Liver (tissue), 9 donors: Measurements from ENCODE around the gene AHRR. TPM values are rescaled to one million over a fixed set of nuclear protein-coding genes. Genes with fewer than 3 reads are reported as not detected.

Experiments
- DNase-seq: peaks from one replicate; pipeline ENCODE4 v3.0.0-alpha.2; 2017; ENCODE audit warnings: low spot score
- H3K27ac ChIP-seq, 2 donors: one replicate each; pipeline ENCODE4 v1.7.0; 2013; ENCODE audit warnings: inconsistent platforms in 2 of 2, low read length in 2 of 2, control low read depth in 1 of 2, low read depth in 1 of 2, mild to moderate bottlenecking in 1 of 2
- H3K27me3 ChIP-seq, 4 donors: one replicate each; pipeline versions ENCODE4 v1.6.1 to v1.7.0; 2013; ENCODE audit warnings: low read length in 3 of 4, inconsistent platforms in 1 of 4, mild to moderate bottlenecking in 1 of 4, moderate library complexity in 1 of 4; ENCODE audit not compliant: control insufficient read depth in 4 of 4, insufficient read depth in 4 of 4
- H3K36me3 ChIP-seq, 4 donors: one replicate each; pipeline versions ENCODE4 v1.6.1 to v1.7.0; 2013; ENCODE audit warnings: low read length in 3 of 4, mild to moderate bottlenecking in 3 of 4, low read depth in 1 of 4, moderate library complexity in 1 of 4; ENCODE audit not compliant: control insufficient read depth in 4 of 4, insufficient read depth in 3 of 4
- H3K4me1 ChIP-seq, 4 donors: one replicate each; pipeline versions ENCODE4 v1.6.1 to v1.7.0; 2013; ENCODE audit warnings: low read length in 3 of 4, mild to moderate bottlenecking in 3 of 4, moderate library complexity in 1 of 4; ENCODE audit not compliant: control insufficient read depth in 4 of 4, insufficient read depth in 4 of 4
- H3K4me3 ChIP-seq, 3 donors: one replicate each; pipeline versions ENCODE4 v1.6.1 to v1.7.0; 2013; ENCODE audit warnings: low read length in 3 of 3, control low read depth in 1 of 3, low read depth in 1 of 3, mild to moderate bottlenecking in 1 of 3
- H3K9ac ChIP-seq, 2 donors: one replicate each; pipeline ENCODE4 v1.7.0; 2013; ENCODE audit warnings: low read length in 2 of 2, mild to moderate bottlenecking in 2 of 2, moderate library complexity in 2 of 2, control low read depth in 1 of 2, low read depth in 1 of 2
- H3K9me3 ChIP-seq, 4 donors: one replicate each; pipeline versions ENCODE4 v1.6.1 to v1.7.0; 2013; ENCODE audit warnings: low read length in 3 of 4; ENCODE audit not compliant: control insufficient read depth in 4 of 4
- EGR1 ChIP-seq, 2 donors: IDR thresholded peaks; 2 replicates each; pipeline ENCODE4 v1.6.1; 2016 to 2018; ENCODE audit warnings: antibody characterized with exemption in 2 of 2, low read depth in 2 of 2
- FOXA1 ChIP-seq: IDR thresholded peaks from 2 replicates; pipeline ENCODE4 v1.6.1; 2016; ENCODE audit warnings: antibody characterized with exemption
- FOXA2 ChIP-seq: IDR thresholded peaks from 2 replicates; pipeline ENCODE4 v1.6.1; 2016; ENCODE audit warnings: antibody characterized with exemption
- HNF4A ChIP-seq, 2 donors: conservative IDR thresholded peaks; 2 replicates each; pipeline ENCODE4 v1.6.1; 2016; ENCODE audit warnings: antibody characterized with exemption in 2 of 2, mild to moderate bottlenecking in 2 of 2
- HNF4G ChIP-seq: IDR thresholded peaks from 2 replicates; pipeline ENCODE4 v1.6.1; 2016; ENCODE audit warnings: antibody characterized with exemption
- JUND ChIP-seq, 2 donors: IDR thresholded peaks; 2 replicates each; pipeline ENCODE4 v1.6.1; 2016; ENCODE audit warnings: antibody characterized with exemption in 2 of 2
- NR2F2 ChIP-seq: IDR thresholded peaks from 2 replicates; pipeline ENCODE4 v1.6.1; 2016; ENCODE audit warnings: antibody characterized with exemption
- RAD21 ChIP-seq, 2 donors: IDR thresholded peaks; 2 replicates each; pipeline ENCODE4 v1.6.1; 2016; ENCODE audit warnings: antibody characterized with exemption in 2 of 2, mild to moderate bottlenecking in 2 of 2
- SP1 ChIP-seq: IDR thresholded peaks from 2 replicates; pipeline ENCODE4 v1.6.1; 2018; ENCODE audit warnings: antibody characterized with exemption, mild to moderate bottlenecking
- TAF1 ChIP-seq: conservative IDR thresholded peaks from 2 replicates; pipeline ENCODE4 v1.6.1; 2016; ENCODE audit warnings: antibody characterized with exemption, mild to moderate bottlenecking
- YY1 ChIP-seq: IDR thresholded peaks from 2 replicates; pipeline ENCODE4 v1.6.1; 2016; ENCODE audit warnings: antibody characterized with exemption, mild to moderate bottlenecking
- ZBTB33 ChIP-seq: IDR thresholded peaks from 2 replicates; pipeline ENCODE4 v1.6.1; 2016; ENCODE audit warnings: antibody characterized with exemption
- WGBS: extraction: QIAGEN DNeasy Blood & Tissue Kit; methylation state at CpG from one replicate; pipeline ENCODE4 v1.1.7; 2013; 5-methylcytosine and 5-hydroxymethylcytosine counted together
- polyA plus RNA-seq, 2 donors: library from polyadenylated mRNA; stranded (reverse) in 1 of 2; unstranded in 1 of 2; fragments of 200-250 nt in 1 of 2; fragments of >200 nt in 1 of 2; fragmentation: Nextera tagmentation in 1 of 2; extraction: Ambion mirVana in 1 of 2; gene quantifications; one replicate each; pipeline versions ENCODE4 v1.2.1 to v1.2.3, GENCODE V29; 2013 to 2015
- total RNA-seq, 2 donors: library from RNA; depleted of rRNA; stranded (reverse); fragments of >200 nt; gene quantifications; one replicate each; pipeline ENCODE4 v1.2.3, GENCODE V29; 2014
- TF ChIP-seq, protein P1 (sequence below): fragments of 150-350 bp; IDR thresholded peaks from 2 replicates; pipeline ENCODE4 v1.5.1; 2017; ENCODE audit warnings: improper control_type of control experiment, low read depth, low read length; ENCODE audit not compliant: missing input control
- TF ChIP-seq, protein P2 (sequence below): IDR thresholded peaks from 2 replicates; pipeline ENCODE4 v1.6.1; 2016; ENCODE audit warnings: antibody characterized with exemption, mild to moderate bottlenecking
- TF ChIP-seq, protein P3 (sequence below): IDR thresholded peaks from 2 replicates; pipeline ENCODE4 v1.6.1; 2016; ENCODE audit warnings: antibody characterized with exemption
- TF ChIP-seq, protein P4 (sequence below): IDR thresholded peaks from 2 replicates; pipeline ENCODE4 v1.6.1; 2016; ENCODE audit warnings: antibody characterized with exemption
- donor health status: healthy.
- donor health status: healthy.
- donor health status: healthy.
- donor health status: healthy.
- donor health status: healthy.

AHRR gene
- total and polyA plus RNA-seq, 4 donors: 0.15 to 0.47 (median 0.24) TPM

- H3K27ac ChIP-seq: no peak overlapping the region
- H3K9ac ChIP-seq: no peak overlapping the region
- H3K4me1 ChIP-seq: peaks cover 0 to 2% (median 0%) of the 10 kb centered on the region in 4 donors
- H3K9me3 ChIP-seq: no peaks in the 10 kb centered on the region
- H3K36me3 ChIP-seq: no peaks in the 10 kb centered on the region
- H3K4me3 ChIP-seq: no peak overlapping the region
- TF ChIP-seq EGR1 (IDR thresholded peaks at IDR 0.05; ENCODE audit: low read depth in 2 of 2) (no peak), JUND (IDR thresholded peaks at IDR 0.05) (no peak), YY1 (no peak), TAF1 (no peak), SP1 (no peak), FOXA2 (no peak), RAD21 (IDR thresholded peaks at IDR 0.05) (no peak), NR2F2 (no peak), HNF4A (conservative IDR thresholded peaks at IDR 0.05) (no peak), HNF4G (no peak), ZBTB33 (no peak)
- TF ChIP-seq, protein P1, sequence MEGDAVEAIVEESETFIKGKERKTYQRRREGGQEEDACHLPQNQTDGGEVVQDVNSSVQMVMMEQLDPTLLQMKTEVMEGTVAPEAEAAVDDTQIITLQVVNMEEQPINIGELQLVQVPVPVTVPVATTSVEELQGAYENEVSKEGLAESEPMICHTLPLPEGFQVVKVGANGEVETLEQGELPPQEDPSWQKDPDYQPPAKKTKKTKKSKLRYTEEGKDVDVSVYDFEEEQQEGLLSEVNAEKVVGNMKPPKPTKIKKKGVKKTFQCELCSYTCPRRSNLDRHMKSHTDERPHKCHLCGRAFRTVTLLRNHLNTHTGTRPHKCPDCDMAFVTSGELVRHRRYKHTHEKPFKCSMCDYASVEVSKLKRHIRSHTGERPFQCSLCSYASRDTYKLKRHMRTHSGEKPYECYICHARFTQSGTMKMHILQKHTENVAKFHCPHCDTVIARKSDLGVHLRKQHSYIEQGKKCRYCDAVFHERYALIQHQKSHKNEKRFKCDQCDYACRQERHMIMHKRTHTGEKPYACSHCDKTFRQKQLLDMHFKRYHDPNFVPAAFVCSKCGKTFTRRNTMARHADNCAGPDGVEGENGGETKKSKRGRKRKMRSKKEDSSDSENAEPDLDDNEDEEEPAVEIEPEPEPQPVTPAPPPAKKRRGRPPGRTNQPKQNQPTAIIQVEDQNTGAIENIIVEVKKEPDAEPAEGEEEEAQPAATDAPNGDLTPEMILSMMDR: no peak
- TF ChIP-seq, protein P2, sequence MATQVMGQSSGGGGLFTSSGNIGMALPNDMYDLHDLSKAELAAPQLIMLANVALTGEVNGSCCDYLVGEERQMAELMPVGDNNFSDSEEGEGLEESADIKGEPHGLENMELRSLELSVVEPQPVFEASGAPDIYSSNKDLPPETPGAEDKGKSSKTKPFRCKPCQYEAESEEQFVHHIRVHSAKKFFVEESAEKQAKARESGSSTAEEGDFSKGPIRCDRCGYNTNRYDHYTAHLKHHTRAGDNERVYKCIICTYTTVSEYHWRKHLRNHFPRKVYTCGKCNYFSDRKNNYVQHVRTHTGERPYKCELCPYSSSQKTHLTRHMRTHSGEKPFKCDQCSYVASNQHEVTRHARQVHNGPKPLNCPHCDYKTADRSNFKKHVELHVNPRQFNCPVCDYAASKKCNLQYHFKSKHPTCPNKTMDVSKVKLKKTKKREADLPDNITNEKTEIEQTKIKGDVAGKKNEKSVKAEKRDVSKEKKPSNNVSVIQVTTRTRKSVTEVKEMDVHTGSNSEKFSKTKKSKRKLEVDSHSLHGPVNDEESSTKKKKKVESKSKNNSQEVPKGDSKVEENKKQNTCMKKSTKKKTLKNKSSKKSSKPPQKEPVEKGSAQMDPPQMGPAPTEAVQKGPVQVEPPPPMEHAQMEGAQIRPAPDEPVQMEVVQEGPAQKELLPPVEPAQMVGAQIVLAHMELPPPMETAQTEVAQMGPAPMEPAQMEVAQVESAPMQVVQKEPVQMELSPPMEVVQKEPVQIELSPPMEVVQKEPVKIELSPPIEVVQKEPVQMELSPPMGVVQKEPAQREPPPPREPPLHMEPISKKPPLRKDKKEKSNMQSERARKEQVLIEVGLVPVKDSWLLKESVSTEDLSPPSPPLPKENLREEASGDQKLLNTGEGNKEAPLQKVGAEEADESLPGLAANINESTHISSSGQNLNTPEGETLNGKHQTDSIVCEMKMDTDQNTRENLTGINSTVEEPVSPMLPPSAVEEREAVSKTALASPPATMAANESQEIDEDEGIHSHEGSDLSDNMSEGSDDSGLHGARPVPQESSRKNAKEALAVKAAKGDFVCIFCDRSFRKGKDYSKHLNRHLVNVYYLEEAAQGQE: no peak
- TF ChIP-seq, protein P3, sequence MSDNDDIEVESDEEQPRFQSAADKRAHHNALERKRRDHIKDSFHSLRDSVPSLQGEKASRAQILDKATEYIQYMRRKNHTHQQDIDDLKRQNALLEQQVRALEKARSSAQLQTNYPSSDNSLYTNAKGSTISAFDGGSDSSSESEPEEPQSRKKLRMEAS: no peak
- TF ChIP-seq, protein P4, sequence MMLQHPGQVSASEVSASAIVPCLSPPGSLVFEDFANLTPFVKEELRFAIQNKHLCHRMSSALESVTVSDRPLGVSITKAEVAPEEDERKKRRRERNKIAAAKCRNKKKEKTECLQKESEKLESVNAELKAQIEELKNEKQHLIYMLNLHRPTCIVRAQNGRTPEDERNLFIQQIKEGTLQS: no peak
- no peak for DNase-seq
- H3K27me3 ChIP-seq: no peaks in the 10 kb centered on the region
- WGBS: 84% methylated on average over 12 of the region's 12 CpGs
Observed at GRCh38 chr5:404666-405241, 83.2 kb downstream of the AHRR start.

DNA sequence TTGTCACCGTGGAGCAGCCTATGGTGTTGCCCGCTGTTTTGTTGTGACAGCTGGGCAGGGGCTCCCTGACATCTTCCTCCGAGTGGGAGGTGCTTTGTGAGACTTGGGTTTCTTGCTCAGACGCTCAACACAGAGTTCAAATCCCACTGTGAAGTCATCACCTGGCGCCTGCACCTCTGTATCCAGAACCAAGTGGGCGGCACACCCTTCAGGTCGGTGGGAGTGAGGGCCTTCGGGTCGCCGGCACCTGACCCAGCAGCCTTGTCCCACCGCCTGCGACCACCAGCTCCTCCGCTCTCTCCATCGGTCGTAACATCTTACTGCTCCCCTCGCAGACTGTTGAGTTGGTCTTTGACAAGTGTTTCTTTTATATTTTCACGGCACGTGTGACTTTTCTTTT is 83.9 kb downstream of the AHRR start:
- Histone ChIP-seq H3K9me3 (no peaks in the 10 kb centered on the region), H3K27ac (no peak overlapping the region), H3K27me3 (no peaks in the 10 kb centered on the region), H3K4me1 (peaks cover 0 to under 1% (median 0%) of the 10 kb centered on the region in 4 donors), H3K4me3 (no peak overlapping the region), H3K36me3 (no peaks in the 10 kb centered on the region), H3K9ac (no peak overlapping the region)
- TF ChIP-seq EGR1 (IDR thresholded peaks at IDR 0.05; ENCODE audit: low read depth in 2 of 2) (no peak), HNF4G (no peak), FOXA1 (no peak), SP1 (no peak), TAF1 (no peak)
- TF ChIP-seq, protein P1: no peak
- DNase-seq: peak; percentile 19
- WGBS: 83% methylated on average over 18 of the region's 18 CpGs
